HCT116 (cell line): ENCODE results near the gene SLC12A3. TPM values are rescaled to one million over a fixed set of nuclear protein-coding genes. Genes with fewer than 3 reads are reported as not detected.

Source experiments
- ATAC-seq: fragments of 200-7000 bp; cut with Tn5 transposase; 2 replicates; pipeline ENCODE4 v1.9.1; 2020; ENCODE audit warnings: mild to moderate bottlenecking, moderate library complexity
- BruUV-seq: library from RNA; stranded (reverse); fragments of 400-500 nt; replicated peaks from 2 replicates; lab custom pipeline; 2021; lab: Mats Ljungman, UMichigan
- CTCF ChIA-PET: fragments of 300-600 bp; sonication (Branson Sonifier 250); formaldehyde crosslinking; loops from one replicate; lab custom pipeline; 2021; ENCODE audit warnings: antibody characterized with exemption; lab: Charles Lee
- POLR2A ChIA-PET: fragments of 300-600, 350-600 bp; sonication (Branson Sonifier 250); formaldehyde crosslinking; loops from one replicate; lab custom pipeline; 2021; ENCODE audit warnings: antibody characterized with exemption; lab: Charles Lee
- RAD21 ChIA-PET, 2 experiments: fragments of 300-600 bp; sonication (Branson Sonifier 250); formaldehyde crosslinking; loops; one replicate each; lab custom pipeline; 2023; ENCODE audit warnings: low total read pairs in 2 of 2; ENCODE audit not compliant: uncharacterized antibody in 2 of 2, unreplicated experiment in 2 of 2, low non-redundant PET in 1 of 2; lab: Charles Lee
- DNase-seq: peaks from one replicate; pipeline ENCODE4 v3.0.0-alpha.2; 2010; ENCODE audit warnings: low read depth, low spot score
- H2AFZ ChIP-seq: fragments of 200-600 bp; shearing (Covaris generic), sonication (generic); 2 replicates; pipeline ENCODE4 v1.6.1; 2017; ENCODE audit warnings: low read depth, mixed run types, mixed read lengths, antibody characterized with exemption, low read length; ENCODE audit not compliant: poor library complexity, severe bottlenecking
- H3K27ac ChIP-seq: 2 replicates; pipeline ENCODE4 v1.5.1; 2012; ENCODE audit warnings: low read depth, low read length
- H3K27me3 ChIP-seq: fragments of 200-600 bp; sonication (generic); 2 replicates; pipeline ENCODE4 v1.6.1; 2016; ENCODE audit warnings: mixed run types, low read length, mixed read lengths; ENCODE audit not compliant: insufficient read depth
- H3K36me3 ChIP-seq, 2 experiments: fragments of 200-500 bp in 1 of 2; fragments of 200-600 bp in 1 of 2; sonication (Bioruptor generic) in 1 of 2; sonication (generic) in 1 of 2; 2 replicates each; pipeline versions ENCODE4 v1.5.1 to v1.6.1; 2014 to 2016; ENCODE audit warnings: low read length in 2 of 2, inconsistent platforms in 1 of 2, mixed read lengths in 1 of 2, mixed run types in 1 of 2; ENCODE audit not compliant: insufficient read depth in 2 of 2, control insufficient read depth in 1 of 2
- H3K4me1 ChIP-seq, 2 experiments: fragments of 200-600 bp in 1 of 2; sonication (generic) in 1 of 2; 2 replicates each; pipeline versions ENCODE4 v1.5.1 to v1.6.1; 2012 to 2017; ENCODE audit warnings: low read length in 2 of 2, inconsistent platforms in 1 of 2, mild to moderate bottlenecking in 1 of 2, mixed read lengths in 1 of 2, mixed run types in 1 of 2, moderate library complexity in 1 of 2; ENCODE audit not compliant: insufficient read depth in 2 of 2, control insufficient read depth in 1 of 2
- H3K4me2 ChIP-seq: fragments of 200-600 bp; sonication (generic); 2 replicates; pipeline ENCODE4 v1.6.1; 2017; ENCODE audit warnings: mixed run types, low read length, mixed read lengths
- H3K4me3 ChIP-seq, 2 experiments: fragments of 200-600 bp in 1 of 2; sonication (generic) in 1 of 2; replicated peaks in 1 of 2; 2 replicates each; pipeline ENCODE4 v1.5.1; 2011 to 2016; ENCODE audit warnings: low read length in 2 of 2, control low read depth in 1 of 2, low read depth in 1 of 2, mild to moderate bottlenecking in 1 of 2, mixed read lengths in 1 of 2, mixed run types in 1 of 2
- H3K79me2 ChIP-seq: fragments of 200-600 bp; sonication (generic); 2 replicates; pipeline ENCODE4 v1.6.1; 2017; ENCODE audit warnings: mild to moderate bottlenecking, mixed run types, low read length, moderate library complexity, mixed read lengths; ENCODE audit not compliant: insufficient read depth
- H3K9ac ChIP-seq: fragments of 200-600 bp; sonication (generic); 2 replicates; pipeline ENCODE4 v1.6.1; 2016; ENCODE audit warnings: low read length, mixed read lengths
- H3K9me2 ChIP-seq: fragments of 200-600 bp; sonication (generic), shearing (Covaris generic); 2 replicates; pipeline ENCODE4 v1.6.1; 2017; ENCODE audit warnings: mixed run types, mild to moderate bottlenecking, moderate library complexity; ENCODE audit not compliant: insufficient read depth
- H3K9me3 ChIP-seq, 2 experiments: fragments of 200-500 bp in 1 of 2; fragments of 200-600 bp in 1 of 2; sonication (Bioruptor generic) in 1 of 2; sonication (generic) in 1 of 2; 2 replicates each; pipeline ENCODE4 v1.6.1; 2014 to 2017; ENCODE audit warnings: low read length in 2 of 2, mixed read lengths in 2 of 2, inconsistent platforms in 1 of 2, low read depth in 1 of 2, mild to moderate bottlenecking in 1 of 2, mixed run types in 1 of 2, moderate library complexity in 1 of 2; ENCODE audit not compliant: control insufficient read depth in 1 of 2, insufficient read depth in 1 of 2
- H4K20me1 ChIP-seq: fragments of 200-600 bp; sonication (generic), shearing (Covaris generic); 2 replicates; pipeline ENCODE4 v1.6.1; 2017; ENCODE audit warnings: mixed run types, mild to moderate bottlenecking, moderate library complexity; ENCODE audit not compliant: insufficient read depth
- CEBPB ChIP-seq: IDR thresholded peaks from 2 replicates; pipeline ENCODE4 v1.6.1; 2012; ENCODE audit warnings: low read depth
- EZH2 ChIP-seq: fragments of 200-600 bp; sonication (generic); IDR thresholded peaks from 2 replicates; pipeline ENCODE4 v1.6.1; 2017; ENCODE audit warnings: antibody characterized with exemption, mixed run types
- FOSL1 ChIP-seq: IDR thresholded peaks from 2 replicates; pipeline ENCODE4 v1.6.1; 2012; ENCODE audit warnings: low read depth
- POLR2A ChIP-seq: IDR thresholded peaks from 2 replicates; pipeline ENCODE4 v1.7.0; 2011; ENCODE audit warnings: borderline replicate concordance; ENCODE audit not compliant: insufficient read depth, insufficient read length; ENCODE audit errors: extremely low read depth
- RAD21 ChIP-seq: IDR thresholded peaks from 2 replicates; pipeline ENCODE4 v1.6.1; 2012; ENCODE audit warnings: low read depth, mild to moderate bottlenecking
- SP1 ChIP-seq: IDR thresholded peaks from 2 replicates; pipeline ENCODE4 v1.6.1; 2012; ENCODE audit warnings: low read depth
- SRF ChIP-seq: IDR thresholded peaks from 2 replicates; pipeline ENCODE4 v1.6.1; 2012; ENCODE audit warnings: low read depth
- YY1 ChIP-seq: IDR thresholded peaks from 2 replicates; pipeline ENCODE4 v1.6.1; 2011; ENCODE audit warnings: low read length, low read depth, moderate library complexity, mild to moderate bottlenecking; ENCODE audit not compliant: insufficient replicate concordance; ENCODE audit errors: extremely low read depth
- ZNF274 ChIP-seq: fragments of 200-500 bp; sonication (Bioruptor generic); IDR thresholded peaks from 2 replicates; pipeline ENCODE4 v1.6.1; 2014; ENCODE audit warnings: mild to moderate bottlenecking, low read depth, low read length, inconsistent platforms
- intact Hi-C: fragments of 100-400 bp; cut with micrococcal nuclease; formaldehyde crosslinking; loops from 2 replicates; pipeline ENCODE4 v1.10.0; 2022
- total RNA-seq: library from RNA; stranded (reverse); gene quantifications from one replicate; pipeline ENCODE4 v1.2.1, GENCODE V29; 2021; ENCODE audit not compliant: unreplicated experiment
- TF ChIP-seq, protein P1 (sequence below), 3 experiments: fragments of 200-600 bp in 1 of 3; sonication (generic) in 1 of 3; IDR thresholded peaks in 2 of 3; conservative IDR thresholded peaks in 1 of 3; 2 replicates each; pipeline ENCODE4 v1.5.1; 2012 to 2017; ENCODE audit warnings: low read depth in 2 of 3, low read length in 2 of 3, antibody characterized with exemption in 1 of 3, borderline replicate concordance in 1 of 3, control low read depth in 1 of 3, mild to moderate bottlenecking in 1 of 3, mixed read lengths in 1 of 3, mixed run types in 1 of 3, moderate library complexity in 1 of 3; ENCODE audit not compliant: insufficient read depth in 1 of 3
- TF ChIP-seq, protein P2 (sequence below): IDR thresholded peaks from 2 replicates; pipeline ENCODE4 v1.6.1; 2011; ENCODE audit warnings: mild to moderate bottlenecking, low read length, moderate library complexity; ENCODE audit not compliant: insufficient replicate concordance; ENCODE audit errors: extremely low read depth

Gene SLC12A3
- total RNA-seq, 1 experiment from 2014 or later, result not detected

DNA sequence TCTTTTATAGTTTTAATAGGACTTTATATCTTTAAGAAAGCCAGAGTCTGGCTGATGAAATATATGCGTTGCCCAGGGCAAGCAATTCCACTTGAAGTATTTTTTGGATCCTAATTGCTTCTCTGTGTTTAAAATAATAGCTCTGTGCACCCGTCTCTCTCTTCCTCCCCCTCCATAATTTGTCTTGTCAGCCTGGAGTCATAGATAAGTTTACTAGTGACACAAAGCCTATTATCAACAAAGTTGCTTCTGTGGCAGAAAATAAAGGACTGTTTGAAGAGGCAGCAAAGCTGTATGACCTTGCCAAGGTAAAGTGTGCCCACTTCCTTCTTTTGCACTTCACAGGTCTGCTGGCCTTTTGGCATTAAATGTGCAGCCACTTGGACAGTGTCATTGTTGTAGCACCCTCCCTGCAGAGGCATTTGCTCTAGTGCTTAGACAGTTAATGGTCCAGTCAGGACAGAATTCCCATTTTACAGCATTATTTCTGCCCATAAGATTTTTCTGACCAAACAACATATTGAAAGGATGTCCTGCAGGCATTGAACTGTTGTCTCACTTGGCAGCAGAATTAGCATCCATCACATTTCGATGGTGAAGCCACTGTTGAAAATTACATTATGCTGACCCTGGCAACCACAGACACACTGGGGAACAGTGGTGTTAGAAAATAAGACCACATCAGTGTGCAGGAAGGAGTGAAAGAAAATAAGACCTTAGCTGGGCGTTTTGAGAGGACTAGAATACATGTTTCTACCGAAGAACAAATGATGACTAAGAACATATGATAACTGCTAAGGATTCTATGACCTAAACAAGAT lies 28.4 kb upstream of the SLC12A3 start:
- Histone ChIP-seq H3K79me2 (no peaks in the 10 kb centered on the region), H3K4me2 (no peak overlapping the region), H2AFZ (no peak overlapping the region), H3K27ac (no peak overlapping the region), H3K9me2 (no peaks in the 10 kb centered on the region), H3K4me1 (no peaks in the 10 kb centered on the region), H4K20me1 (no peaks in the 10 kb centered on the region), H3K4me3 (no peak overlapping the region), H3K9ac (no peak overlapping the region), H3K36me3 (peaks cover 22 to 58% of the 10 kb centered on the region in 2 experiments; a peak in 3 of 4 replicates), H3K27me3 (no peaks in the 10 kb centered on the region), H3K9me3 (no peaks in the 10 kb centered on the region)
- no TSS peak for BruUV-seq
- ATAC-seq, result no peak
- intact Hi-C loops, result no loop called here
- no peak for DNase-seq
- POLR2A ChIA-PET, result no interaction called here
- no peak for TF ChIP-seq YY1
- no peak for TF ChIP-seq POLR2A
- TF ChIP-seq SRF, result no peak
- no peak for TF ChIP-seq ZNF274
- TF ChIP-seq CEBPB, result no peak
- no peak for TF ChIP-seq EZH2
- TF ChIP-seq FOSL1, result no peak
- RAD21 ChIA-PET, result no interaction called here
- CTCF ChIA-PET, result no interaction called here

DNA sequence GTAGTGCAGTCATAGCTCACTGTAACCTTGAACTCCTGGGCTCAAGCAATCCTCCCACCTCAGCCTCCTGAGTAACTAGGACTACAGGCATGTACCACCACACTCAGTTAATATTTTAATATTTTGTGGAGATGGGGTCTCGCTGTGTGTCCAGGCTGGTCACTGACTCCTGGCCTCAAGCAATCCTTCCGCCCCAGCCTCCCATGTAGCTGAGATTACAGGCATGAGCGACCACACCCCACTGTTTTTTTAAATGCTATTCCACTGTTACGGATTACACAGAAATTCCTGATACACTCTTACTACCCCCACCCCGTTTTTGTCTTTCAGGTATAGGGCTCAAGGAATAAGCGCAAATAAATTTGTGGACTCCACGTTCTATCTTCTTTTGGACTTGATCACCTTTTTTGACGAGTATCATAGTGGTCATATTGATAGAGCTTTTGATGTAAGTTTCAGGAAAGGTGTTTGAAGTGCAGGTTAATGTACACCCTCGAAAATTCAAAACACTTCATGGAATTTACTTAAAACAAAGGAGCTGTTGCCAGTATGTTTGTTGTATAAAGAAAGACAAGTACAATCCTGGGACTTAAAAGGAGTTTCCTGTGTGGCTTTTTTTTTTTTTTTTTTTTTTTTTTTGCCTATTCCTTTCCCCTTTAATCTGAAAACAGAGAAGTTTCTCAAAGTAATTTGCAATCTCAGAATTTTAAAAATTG lies 26.2 kb upstream of the SLC12A3 start:
- Histone ChIP-seq H3K36me3 (peaks cover 27 to 44% of the 10 kb centered on the region in 2 experiments), H3K9me2 (no peaks in the 10 kb centered on the region), H3K4me2 (no peak overlapping the region), H3K4me1 (no peaks in the 10 kb centered on the region), H3K27ac (no peak overlapping the region), H4K20me1 (no peaks in the 10 kb centered on the region), H3K27me3 (no peaks in the 10 kb centered on the region), H2AFZ (no peak overlapping the region)
- ChIA-PET POLR2A (no interaction called here), RAD21 (no interaction called here)
- ATAC-seq, result no peak
- intact Hi-C loops, result no loop called here
- BruUV-seq, result no TSS peak
- TF ChIP-seq RAD21 (no peak), YY1 (no peak), SP1 (no peak)
- TF ChIP-seq, protein P1, sequence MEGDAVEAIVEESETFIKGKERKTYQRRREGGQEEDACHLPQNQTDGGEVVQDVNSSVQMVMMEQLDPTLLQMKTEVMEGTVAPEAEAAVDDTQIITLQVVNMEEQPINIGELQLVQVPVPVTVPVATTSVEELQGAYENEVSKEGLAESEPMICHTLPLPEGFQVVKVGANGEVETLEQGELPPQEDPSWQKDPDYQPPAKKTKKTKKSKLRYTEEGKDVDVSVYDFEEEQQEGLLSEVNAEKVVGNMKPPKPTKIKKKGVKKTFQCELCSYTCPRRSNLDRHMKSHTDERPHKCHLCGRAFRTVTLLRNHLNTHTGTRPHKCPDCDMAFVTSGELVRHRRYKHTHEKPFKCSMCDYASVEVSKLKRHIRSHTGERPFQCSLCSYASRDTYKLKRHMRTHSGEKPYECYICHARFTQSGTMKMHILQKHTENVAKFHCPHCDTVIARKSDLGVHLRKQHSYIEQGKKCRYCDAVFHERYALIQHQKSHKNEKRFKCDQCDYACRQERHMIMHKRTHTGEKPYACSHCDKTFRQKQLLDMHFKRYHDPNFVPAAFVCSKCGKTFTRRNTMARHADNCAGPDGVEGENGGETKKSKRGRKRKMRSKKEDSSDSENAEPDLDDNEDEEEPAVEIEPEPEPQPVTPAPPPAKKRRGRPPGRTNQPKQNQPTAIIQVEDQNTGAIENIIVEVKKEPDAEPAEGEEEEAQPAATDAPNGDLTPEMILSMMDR (IDR thresholded peaks at IDR 0.05 in 2 of 3, conservative IDR thresholded peaks at IDR 0.05 in 1 of 3; ENCODE audit: borderline replicate concordance in 1 of 3, insufficient read depth in 1 of 3, low read depth in 2 of 3, low read length in 2 of 3), result no peak
- TF ChIP-seq, protein P2, sequence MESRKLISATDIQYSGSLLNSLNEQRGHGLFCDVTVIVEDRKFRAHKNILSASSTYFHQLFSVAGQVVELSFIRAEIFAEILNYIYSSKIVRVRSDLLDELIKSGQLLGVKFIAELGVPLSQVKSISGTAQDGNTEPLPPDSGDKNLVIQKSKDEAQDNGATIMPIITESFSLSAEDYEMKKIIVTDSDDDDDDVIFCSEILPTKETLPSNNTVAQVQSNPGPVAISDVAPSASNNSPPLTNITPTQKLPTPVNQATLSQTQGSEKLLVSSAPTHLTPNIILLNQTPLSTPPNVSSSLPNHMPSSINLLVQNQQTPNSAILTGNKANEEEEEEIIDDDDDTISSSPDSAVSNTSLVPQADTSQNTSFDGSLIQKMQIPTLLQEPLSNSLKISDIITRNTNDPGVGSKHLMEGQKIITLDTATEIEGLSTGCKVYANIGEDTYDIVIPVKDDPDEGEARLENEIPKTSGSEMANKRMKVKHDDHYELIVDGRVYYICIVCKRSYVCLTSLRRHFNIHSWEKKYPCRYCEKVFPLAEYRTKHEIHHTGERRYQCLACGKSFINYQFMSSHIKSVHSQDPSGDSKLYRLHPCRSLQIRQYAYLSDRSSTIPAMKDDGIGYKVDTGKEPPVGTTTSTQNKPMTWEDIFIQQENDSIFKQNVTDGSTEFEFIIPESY, result no peak
- TF ChIP-seq, all 23 proteins: peak for 0
- CTCF ChIA-PET, result no interaction called here
- Histone ChIP-seq H3K4me3 (no peak overlapping the region), H3K79me2 (no peaks in the 10 kb centered on the region), H3K9me3 (no peaks in the 10 kb centered on the region), H3K9ac (no peak overlapping the region)
- DNase-seq, result no peak
